ENCODE data around the gene TMEM18.

TMEM18 gene

DNA sequence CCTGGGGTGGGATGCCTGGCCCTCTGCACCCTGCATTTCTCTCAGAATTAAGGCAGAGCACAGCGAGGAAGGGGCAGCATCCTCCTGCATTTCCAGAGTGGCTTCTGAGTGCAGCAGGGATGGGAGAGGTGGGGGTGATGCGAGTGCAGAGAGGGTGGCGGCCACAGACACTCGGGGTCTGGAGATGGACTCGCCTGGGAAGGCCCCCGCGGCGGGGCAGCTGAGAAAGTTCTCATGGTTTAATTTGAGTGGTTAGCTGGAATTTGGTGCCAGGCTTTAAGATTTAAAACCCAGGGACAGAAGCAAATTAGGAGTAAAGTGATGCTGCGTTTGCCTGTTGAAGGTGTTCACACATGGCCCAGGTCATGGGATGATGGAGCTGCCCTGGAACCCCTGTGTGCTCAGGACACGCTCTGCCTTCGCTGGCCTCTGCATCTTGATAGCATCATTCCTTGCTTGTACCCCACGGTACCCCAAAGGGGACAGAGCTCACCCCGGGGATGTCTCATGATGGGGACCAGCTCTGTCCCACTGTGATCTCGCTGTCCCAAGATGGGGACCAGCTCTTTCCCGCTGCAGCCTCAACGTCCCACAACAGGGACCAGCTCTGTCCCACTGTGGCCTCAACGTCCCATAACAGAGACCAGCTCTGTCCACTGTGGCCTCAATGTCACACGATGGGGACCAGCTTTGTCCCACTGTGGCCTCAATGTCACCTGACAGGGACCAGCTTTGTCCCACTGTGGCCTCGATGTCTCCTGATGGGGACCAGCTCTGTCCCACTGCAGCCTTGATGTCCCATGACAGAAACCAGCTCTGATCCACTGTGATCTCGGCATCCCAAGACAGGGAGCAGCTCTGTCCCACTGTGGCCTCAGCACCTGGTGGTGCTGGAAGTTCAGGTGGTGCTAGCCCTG is 27.5 kb downstream of the TMEM18 start:
- H3K4me3 ChIP-seq (replicated peaks; ENCODE audit: low read depth, low read length): no peak overlapping the region
- TF ChIP-seq, protein P1, sequence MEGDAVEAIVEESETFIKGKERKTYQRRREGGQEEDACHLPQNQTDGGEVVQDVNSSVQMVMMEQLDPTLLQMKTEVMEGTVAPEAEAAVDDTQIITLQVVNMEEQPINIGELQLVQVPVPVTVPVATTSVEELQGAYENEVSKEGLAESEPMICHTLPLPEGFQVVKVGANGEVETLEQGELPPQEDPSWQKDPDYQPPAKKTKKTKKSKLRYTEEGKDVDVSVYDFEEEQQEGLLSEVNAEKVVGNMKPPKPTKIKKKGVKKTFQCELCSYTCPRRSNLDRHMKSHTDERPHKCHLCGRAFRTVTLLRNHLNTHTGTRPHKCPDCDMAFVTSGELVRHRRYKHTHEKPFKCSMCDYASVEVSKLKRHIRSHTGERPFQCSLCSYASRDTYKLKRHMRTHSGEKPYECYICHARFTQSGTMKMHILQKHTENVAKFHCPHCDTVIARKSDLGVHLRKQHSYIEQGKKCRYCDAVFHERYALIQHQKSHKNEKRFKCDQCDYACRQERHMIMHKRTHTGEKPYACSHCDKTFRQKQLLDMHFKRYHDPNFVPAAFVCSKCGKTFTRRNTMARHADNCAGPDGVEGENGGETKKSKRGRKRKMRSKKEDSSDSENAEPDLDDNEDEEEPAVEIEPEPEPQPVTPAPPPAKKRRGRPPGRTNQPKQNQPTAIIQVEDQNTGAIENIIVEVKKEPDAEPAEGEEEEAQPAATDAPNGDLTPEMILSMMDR (IDR thresholded peaks at IDR 0.05; ENCODE audit: low read length, missing control alignments): no peak
- DNase-seq (ENCODE audit: low read depth): no peak

DNA sequence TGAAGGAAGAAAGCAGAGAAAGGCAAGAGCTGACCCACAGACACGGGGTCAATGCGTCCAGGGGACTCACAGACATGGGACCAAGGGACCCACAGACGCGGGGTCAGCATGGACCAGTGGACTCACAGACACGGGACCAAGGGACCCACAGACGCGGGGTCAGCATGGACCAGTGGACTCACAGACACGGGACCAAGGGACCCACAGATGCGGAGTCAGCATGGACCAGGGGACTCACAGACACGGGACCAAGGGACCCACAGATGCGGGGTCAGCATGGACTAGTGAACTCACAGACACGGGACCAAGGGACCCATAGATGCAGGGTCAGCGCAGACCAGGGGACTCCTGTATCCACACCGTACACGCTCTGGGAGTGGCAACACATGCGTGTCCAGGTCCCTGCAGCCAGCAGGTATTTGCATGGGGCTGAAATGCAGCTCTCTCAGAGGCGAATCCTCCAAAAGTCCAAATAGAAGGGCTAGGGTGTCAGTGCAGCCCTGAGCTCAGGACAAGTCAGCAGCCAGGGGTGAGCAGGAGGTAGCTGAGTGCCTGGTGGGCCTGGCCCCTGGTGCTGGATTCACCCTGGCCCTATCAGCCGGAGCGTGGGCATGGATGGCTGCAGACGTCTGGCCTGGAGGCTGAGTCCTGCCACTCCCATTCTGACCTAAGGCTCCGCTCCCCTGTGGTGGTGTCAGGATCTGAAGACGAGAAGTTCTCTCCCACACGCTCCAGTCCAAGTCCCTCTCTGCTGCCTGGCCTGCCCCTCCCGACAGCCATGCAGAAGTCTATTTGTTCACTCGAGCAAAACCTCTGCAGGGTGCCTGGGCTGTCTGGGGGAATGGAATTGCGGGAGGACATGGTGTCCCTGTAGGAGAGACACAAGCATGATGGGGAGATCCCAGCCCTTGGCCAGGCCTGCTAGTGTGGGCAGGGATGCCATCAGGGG is 28.5 kb downstream of the TMEM18 start:
- no peak for DNase-seq (ENCODE audit: low read depth)
- TF ChIP-seq, protein P1 (IDR thresholded peaks at IDR 0.05; ENCODE audit: low read length, missing control alignments): no peak
- no peak overlapping the region for H3K4me3 ChIP-seq (replicated peaks; ENCODE audit: low read depth, low read length)

DNA sequence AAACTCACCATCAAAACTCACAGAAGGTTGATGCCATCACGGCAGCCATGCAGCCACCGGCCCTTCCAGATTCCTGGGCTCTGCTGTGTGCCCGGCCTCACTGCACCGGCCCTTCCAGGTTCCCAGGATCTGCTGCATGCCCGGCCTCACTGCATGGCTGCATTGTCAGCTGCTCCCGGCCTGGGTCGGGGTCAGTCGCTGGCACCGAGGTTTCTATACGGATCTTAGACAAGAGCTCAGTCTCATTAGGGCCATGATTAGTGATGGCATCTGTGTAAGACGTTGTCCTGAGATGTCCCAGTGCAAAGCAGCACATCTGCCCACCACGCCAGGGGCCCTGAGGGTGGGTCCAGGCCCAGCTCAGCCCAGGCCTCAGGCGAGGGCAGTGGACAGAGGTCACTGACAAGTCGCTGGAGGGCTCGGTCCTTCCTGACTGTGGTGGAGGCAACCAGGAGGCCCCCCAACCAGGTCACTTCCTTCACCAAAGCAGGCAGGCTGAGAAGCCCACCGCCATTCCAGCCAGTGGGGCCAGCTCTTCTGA is 29.4 kb downstream of the TMEM18 start:
- no peak for DNase-seq (ENCODE audit: low read depth)
- TF ChIP-seq, protein P1 (IDR thresholded peaks at IDR 0.05; ENCODE audit: low read length, missing control alignments): no peak
- no peak overlapping the region for H3K4me3 ChIP-seq (replicated peaks; ENCODE audit: low read depth, low read length)

DNA sequence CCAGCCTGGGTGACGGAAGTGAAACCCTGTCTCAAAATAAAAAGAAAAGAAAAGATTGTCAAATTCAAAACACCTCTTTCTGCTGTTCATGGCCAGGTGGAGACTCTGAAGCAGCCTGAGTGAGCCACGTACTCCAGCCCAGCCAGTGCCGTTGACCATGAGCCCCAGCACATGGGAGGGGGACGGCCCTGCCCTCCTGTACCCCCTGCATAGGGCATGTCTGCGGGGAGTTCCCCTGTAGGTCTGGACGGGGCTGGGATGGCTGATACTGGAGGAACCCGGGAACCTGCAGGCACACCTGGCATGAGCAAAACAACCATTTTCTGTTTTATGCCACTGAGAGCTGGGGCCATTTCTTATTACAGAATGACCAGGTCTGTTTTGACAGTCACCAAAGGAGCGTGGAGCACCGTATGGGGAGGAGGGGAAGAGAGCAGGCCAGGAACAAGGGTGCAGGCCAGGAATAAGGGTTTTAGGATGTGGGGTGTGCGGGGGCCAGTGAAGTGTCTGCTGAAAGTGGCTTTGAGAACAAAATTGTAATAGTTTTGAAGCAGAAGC is 30.1 kb downstream of the TMEM18 start:
- DNase-seq (ENCODE audit: low read depth): no peak
- TF ChIP-seq, protein P1 (IDR thresholded peaks at IDR 0.05; ENCODE audit: low read length, missing control alignments): no peak
- no peak overlapping the region for H3K4me3 ChIP-seq (replicated peaks; ENCODE audit: low read depth, low read length)

DNA sequence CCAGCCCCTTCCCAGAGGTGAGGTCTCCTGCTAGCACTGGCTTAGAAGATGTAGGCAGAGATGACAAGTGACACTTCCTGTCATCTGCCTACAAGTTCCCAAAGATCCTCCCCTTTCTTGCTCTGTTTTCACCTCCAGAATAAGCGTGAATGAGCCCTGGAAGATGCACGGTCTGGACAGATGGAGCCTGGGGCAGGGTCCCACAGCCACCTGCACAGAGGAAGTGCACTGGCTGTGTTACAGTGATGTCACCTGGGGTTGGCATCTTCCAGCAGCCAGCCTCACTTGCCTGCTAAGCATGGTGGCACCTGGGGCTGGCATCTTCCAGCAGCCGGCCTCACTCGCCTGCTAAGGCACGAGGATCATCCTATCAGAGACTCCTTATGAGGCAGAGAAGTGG is 32.3 kb downstream of the TMEM18 start:
- TF ChIP-seq, protein P1 (IDR thresholded peaks at IDR 0.05; ENCODE audit: low read length, missing control alignments): no peak
- no peak overlapping the region for H3K4me3 ChIP-seq (replicated peaks; ENCODE audit: low read depth, low read length)
- no peak for DNase-seq (ENCODE audit: low read depth)

DNA sequence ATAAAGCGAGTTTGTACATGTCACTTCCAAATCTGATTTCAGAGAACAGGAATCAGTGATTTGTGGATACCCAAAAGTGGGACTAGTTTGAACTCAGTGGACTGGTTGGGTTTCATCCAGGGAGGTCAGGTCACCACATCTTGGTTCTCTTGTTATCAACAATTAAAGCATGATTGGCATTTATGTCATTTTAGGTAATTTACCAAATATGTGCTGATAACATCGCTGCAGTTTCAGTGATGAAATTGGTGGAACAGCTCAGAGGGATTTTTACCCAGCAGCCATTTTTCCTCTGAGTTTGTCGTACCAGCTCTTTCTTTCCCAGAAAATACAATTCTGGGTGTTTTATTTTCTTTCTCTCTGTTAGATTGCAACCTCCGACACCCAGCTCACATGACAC is 33.4 kb downstream of the TMEM18 start:
- H3K4me3 ChIP-seq (replicated peaks; ENCODE audit: low read depth, low read length): no peak overlapping the region
- TF ChIP-seq, protein P1 (IDR thresholded peaks at IDR 0.05; ENCODE audit: low read length, missing control alignments): no peak
- no peak for DNase-seq (ENCODE audit: low read depth)
